ENCODE measurements around the gene MARCKSL1. TPM values are rescaled to one million over a fixed set of nuclear protein-coding genes. Genes with fewer than 3 reads are reported as not detected.
A peak's percentile ranks its signal among the peaks of the same experiment; 100 is the strongest.
"Not testable (repeated sequence)": the region's sequence is repeated elsewhere in the genome, so short reads cannot be mapped to it uniquely, and the experiment has no call there.

The MARCKSL1 gene
- total RNA-seq, 4 donors from 2014 or later: 4.4 to 6.1 (median 5.1) TPM

DNA sequence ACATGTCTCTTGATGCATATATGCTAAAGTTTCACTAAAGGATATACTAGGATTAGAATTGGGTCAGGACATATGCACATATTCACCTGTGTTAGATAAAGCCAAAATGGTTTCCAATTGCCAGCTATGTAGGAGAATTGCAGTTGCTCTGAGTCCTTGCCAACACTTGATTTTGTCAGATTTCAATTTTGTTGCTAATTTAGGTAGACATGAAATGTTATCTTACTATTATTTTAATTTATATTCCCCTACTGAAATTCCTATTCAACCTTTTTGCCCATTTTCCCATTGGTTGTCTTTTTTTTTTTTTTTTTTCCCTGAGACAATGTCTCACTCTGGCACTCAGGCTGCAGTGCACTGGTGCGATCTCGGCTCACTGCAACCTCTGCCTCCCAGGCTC is 30.7 kb downstream of the MARCKSL1 start:
- H3K27me3 ChIP-seq: no peaks in the 10 kb centered on the region
- 96 to 100% methylated on average over 2 of the region's 2 CpGs for WGBS, 2 donors
- peaks cover 0 to 9% (median 0%) of the 10 kb centered on the region in 3 donors for H3K9me3 ChIP-seq
- no peak overlapping the region for H3K27ac ChIP-seq
- H3K4me1 ChIP-seq: peaks cover 0 to 23% (median 0%) of the 10 kb centered on the region in 3 donors
- DNase-seq: no peak
- intact Hi-C loops (cut with DNase I): no loop called here
- no peak for TF ChIP-seq POLR2A (IDR thresholded peaks at IDR 0.05)
- no peak overlapping the region for H3K4me3 ChIP-seq
- peaks cover 12 to 58% (median 15%) of the 10 kb centered on the region in 3 donors for H3K36me3 ChIP-seq

DNA sequence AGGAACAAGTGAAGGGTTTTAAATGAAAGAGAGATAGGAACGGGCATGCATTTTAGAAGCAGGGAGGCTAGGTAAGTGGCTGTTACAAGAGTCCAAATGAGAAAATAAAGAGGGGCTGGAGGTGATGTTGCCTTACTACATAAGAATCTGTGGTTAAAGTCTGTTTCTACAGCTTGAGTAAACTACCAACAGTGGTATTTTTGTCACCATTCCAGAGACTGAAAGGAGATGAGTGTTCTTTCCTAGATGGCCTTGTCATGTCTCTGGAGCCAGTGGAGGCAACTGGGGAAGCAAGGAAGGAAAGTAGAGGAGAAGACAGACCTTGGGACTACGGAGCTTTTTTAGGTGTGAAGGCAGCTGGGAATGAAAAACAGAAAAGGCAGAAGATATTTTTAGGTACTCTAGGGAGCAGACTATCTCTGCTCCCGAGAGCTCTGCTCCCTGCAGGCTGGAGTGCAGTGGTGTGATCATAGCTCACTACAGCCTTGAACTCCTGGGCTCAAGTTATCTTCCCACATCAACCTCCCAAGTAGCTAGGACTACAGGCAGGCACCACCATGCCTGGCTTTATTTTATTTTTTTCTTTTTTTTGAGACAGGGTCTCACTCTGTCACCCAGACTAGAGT is 31.9 kb downstream of the MARCKSL1 start:
- DNase-seq: no peak
- TF ChIP-seq POLR2A (IDR thresholded peaks at IDR 0.05): no peak
- TF ChIP-seq, protein P1, sequence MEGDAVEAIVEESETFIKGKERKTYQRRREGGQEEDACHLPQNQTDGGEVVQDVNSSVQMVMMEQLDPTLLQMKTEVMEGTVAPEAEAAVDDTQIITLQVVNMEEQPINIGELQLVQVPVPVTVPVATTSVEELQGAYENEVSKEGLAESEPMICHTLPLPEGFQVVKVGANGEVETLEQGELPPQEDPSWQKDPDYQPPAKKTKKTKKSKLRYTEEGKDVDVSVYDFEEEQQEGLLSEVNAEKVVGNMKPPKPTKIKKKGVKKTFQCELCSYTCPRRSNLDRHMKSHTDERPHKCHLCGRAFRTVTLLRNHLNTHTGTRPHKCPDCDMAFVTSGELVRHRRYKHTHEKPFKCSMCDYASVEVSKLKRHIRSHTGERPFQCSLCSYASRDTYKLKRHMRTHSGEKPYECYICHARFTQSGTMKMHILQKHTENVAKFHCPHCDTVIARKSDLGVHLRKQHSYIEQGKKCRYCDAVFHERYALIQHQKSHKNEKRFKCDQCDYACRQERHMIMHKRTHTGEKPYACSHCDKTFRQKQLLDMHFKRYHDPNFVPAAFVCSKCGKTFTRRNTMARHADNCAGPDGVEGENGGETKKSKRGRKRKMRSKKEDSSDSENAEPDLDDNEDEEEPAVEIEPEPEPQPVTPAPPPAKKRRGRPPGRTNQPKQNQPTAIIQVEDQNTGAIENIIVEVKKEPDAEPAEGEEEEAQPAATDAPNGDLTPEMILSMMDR (IDR thresholded peaks at IDR 0.05): no peak
- Histone ChIP-seq H3K4me1 (peaks cover 0 to 22% (median 0%) of the 10 kb centered on the region in 3 donors), H3K9me3 (peaks cover 0 to 9% (median 0%) of the 10 kb centered on the region in 3 donors), H3K27me3 (no peaks in the 10 kb centered on the region), H3K4me3 (no peak overlapping the region), H3K27ac (no peak overlapping the region), H3K36me3 (peaks cover 12 to 58% (median 15%) of the 10 kb centered on the region in 3 donors)
- 81 to 93% methylated on average over 3 of the region's 3 CpGs for WGBS, 2 donors
- intact Hi-C loops (cut with DNase I): no loop called here

DNA sequence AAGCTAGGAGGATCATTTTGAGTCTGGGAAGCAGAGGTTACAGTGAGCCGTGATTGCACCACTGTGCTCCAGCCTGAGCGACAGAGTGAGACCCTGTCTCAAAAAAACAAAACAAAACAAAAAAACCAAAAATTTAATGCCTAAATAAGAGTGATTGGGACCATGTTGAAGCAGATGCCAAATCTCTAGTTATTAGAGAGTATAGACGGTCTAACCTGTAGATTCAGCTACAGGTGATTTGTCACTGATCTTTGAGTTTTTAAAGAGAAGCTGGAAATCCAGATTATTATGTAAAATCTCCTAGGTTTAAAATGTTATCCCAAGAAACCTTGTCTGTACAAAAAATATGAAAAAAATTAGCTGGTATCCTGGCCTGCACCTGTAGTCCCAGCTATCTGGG is 32.7 kb downstream of the MARCKSL1 start:
- H3K27ac ChIP-seq: no peak overlapping the region
- H3K27me3 ChIP-seq: no peaks in the 10 kb centered on the region
- WGBS, 2 donors: 100% methylated on average over 3 of the region's 3 CpGs
- TF ChIP-seq POLR2A (IDR thresholded peaks at IDR 0.05): no peak
- TF ChIP-seq, protein P1 (IDR thresholded peaks at IDR 0.05): no peak
- intact Hi-C loops (cut with DNase I): no loop called here
- H3K4me3 ChIP-seq: no peak overlapping the region
- DNase-seq: no peak
- H3K4me1 ChIP-seq: peaks cover 0 to 22% (median 3%) of the 10 kb centered on the region in 3 donors
- peaks cover 0 to 9% (median 0%) of the 10 kb centered on the region in 3 donors for H3K9me3 ChIP-seq
- H3K36me3 ChIP-seq: peaks cover 12 to 58% (median 15%) of the 10 kb centered on the region in 3 donors

DNA sequence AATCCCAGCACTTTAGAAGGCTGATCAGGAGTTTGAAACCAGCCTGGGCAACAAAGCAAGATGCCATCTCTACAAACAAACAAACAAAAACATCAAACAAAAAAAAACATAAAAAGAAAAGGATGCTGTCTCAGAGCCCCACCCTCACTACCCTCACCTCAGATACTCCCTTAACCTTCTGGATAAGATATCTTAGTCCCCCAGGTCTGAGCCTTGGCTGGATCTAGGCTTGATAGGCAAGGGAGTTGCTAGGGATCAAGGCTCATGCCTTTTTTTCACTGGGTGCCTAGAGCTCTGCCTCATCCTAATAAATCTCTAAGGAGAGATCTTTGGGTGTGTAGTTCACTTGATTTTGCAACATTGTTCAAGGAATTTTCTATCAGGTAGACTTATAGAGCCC is 36.7 kb downstream of the MARCKSL1 start:
- Histone ChIP-seq H3K4me3 (no peak overlapping the region), H3K36me3 (peaks cover 5 to 39% (median 15%) of the 10 kb centered on the region in 3 donors), H3K27ac (peak overlapping the region in 1 of 4 donors; percentile 25), H3K27me3 (no peaks in the 10 kb centered on the region), H3K9me3 (no peaks in the 10 kb centered on the region), H3K4me1 (peaks cover 0 to 52% (median 5%) of the 10 kb centered on the region in 3 donors)
- intact Hi-C loops (cut with DNase I): no loop called here
- DNase-seq: no peak
- TF ChIP-seq, protein P1 (IDR thresholded peaks at IDR 0.05): no peak
- no peak for TF ChIP-seq POLR2A (IDR thresholded peaks at IDR 0.05)

DNA sequence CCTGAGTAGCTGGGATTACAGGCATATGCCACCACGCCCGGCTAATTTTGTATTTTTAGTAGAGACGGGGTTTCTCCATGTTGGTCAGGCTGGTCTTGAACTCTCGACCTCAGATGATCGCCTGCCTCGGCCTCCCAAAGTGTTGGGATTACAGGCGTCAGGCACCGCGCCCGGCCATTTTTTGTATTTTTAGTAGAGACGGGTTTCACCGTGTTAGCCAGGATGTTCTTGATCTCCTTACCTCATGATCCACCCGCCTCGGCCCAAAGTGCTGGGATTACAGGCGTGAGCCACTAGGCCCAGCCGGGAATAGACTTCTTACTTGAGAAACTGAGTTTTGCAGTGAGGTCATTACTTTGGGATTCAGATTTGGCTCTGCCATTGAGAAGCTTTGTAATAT is 37.8 kb downstream of the MARCKSL1 start:
- WGBS, 2 donors: 85 to 92% methylated on average over 14 to 15 of the region's 16 CpGs
- DNase-seq; intact Hi-C loops (cut with DNase I); H3K27me3 ChIP-seq; H3K4me3 ChIP-seq; H3K9me3 ChIP-seq: not testable (repeated sequence)
- Histone ChIP-seq H3K27ac (peak overlapping the region in 3 of 4 donors; percentile 5 to 25 (median 12)), H3K4me1 (peaks cover 6 to 63% (median 7%) of the 10 kb centered on the region in 3 donors), H3K36me3 (peaks cover 0 to 27% (median 9%) of the 10 kb centered on the region in 3 donors)

DNA sequence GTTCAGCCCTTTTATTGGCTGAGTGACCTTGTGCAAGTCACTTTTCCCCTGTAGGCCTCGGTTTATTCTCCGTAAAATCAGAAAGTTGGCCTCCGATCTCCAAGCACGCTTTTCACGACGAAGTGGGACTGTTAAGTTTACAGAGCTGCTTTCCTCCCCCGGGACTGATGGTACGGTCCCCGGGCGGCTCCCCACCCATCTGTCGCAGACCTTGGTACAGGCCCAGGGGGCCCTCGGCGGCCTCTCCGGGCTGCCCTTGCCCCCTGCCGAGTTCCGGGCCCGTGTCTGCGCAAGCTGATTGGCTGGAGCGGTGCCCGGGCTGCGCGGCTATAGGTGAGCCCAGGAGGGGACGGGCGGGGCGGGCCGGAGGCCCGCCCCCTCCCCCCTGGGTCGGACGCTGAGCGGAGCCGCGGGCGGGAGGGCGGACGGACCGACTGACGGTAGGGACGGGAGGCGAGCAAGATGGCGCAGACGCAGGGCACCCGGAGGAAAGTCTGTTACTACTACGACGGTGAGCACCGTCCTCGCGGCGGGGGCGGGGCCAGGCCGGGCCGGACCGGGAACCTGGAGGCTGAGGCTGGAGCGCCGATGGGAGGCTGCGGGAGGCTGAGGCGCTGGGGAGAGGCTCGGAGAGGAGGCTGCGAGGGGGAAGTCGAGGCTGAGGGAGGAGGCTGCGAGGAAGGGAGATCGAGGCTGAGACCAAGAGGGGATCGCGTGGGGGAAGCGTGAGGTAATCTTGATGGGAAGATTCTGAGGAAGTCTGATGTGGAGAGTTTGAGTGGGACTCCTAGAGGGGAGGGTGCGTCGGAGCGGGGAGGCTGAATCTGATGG is 44.1 kb downstream of the MARCKSL1 start, which contains the start of gene HDAC1:
Gene HDAC1, plus strand, starts transcription at position 376 of the 831 bp plus-strand sequence. Its CDS starts 87 bp downstream, at position 463.
- intact Hi-C loops (cut with DNase I): no loop called here
- WGBS, 2 donors: 1 to 2% methylated on average over 27 to 30 of the region's 67 CpGs
- Histone ChIP-seq H3K4me1 (peaks cover 8 to 70% (median 13%) of the 10 kb centered on the region in 3 donors), H3K27ac (peak within 1 kb of the TSS; percentile 88 to 95 (median 94)), H3K27me3 (no peaks in the 10 kb centered on the region), H3K9me3 (no peaks in the 10 kb centered on the region), H3K36me3 (peaks cover 0 to 9% (median 0%) of the 10 kb centered on the region in 3 donors), H3K4me3 (peak within 1 kb of the TSS; percentile 68 to 87 (median 76))
- TF ChIP-seq, protein P1 (IDR thresholded peaks at IDR 0.05): peak in 2 of 6 experiments; percentile 8 to 14
- TF ChIP-seq POLR2A (IDR thresholded peaks at IDR 0.05): peak in 2 of 4 donors; percentile 48 to 73
- DNase-seq: peak; percentile 84

All from esophagus squamous epithelium (tissue), 5 donors.